Mesendoderm (in vitro differentiated cells): ENCODE measurements around the gene UHRF1.
A peak's percentile ranks its signal among the peaks of the same experiment; 100 is the strongest.

Experiments used
- DNase-seq: peaks from one replicate; pipeline ENCODE4 v3.0.0; 2013
- H2AK5ac ChIP-seq: 2 replicates; pipeline ENCODE4 v1.6.1; 2013; ENCODE audit warnings: low read length, inconsistent platforms
- H2BK120ac ChIP-seq: 2 replicates; pipeline ENCODE4 v1.6.1; 2013; ENCODE audit warnings: low read depth, mild to moderate bottlenecking, low read length, moderate library complexity, mixed read lengths
- H2BK15ac ChIP-seq: replicated peaks from 2 replicates; pipeline ENCODE4 v1.6.1; 2013; ENCODE audit warnings: low read depth, mild to moderate bottlenecking, moderate library complexity
- H2BK5ac ChIP-seq: 2 replicates; pipeline ENCODE4 v1.6.1; 2013; ENCODE audit warnings: low read length, inconsistent platforms
- H3K18ac ChIP-seq: 2 replicates; pipeline ENCODE4 v1.6.1; 2013; ENCODE audit warnings: mild to moderate bottlenecking, low read length, mixed read lengths
- H3K23ac ChIP-seq: one replicate; pipeline ENCODE4 v1.6.1; 2013; ENCODE audit warnings: low read length
- H3K27ac ChIP-seq: 2 replicates; pipeline ENCODE4 v1.5.1; 2013; ENCODE audit warnings: low read depth, mild to moderate bottlenecking, inconsistent platforms, low read length, moderate library complexity
- H3K27me3 ChIP-seq: 2 replicates; pipeline ENCODE4 v1.6.1; 2013; ENCODE audit warnings: low read length, control low read depth, mild to moderate bottlenecking, inconsistent platforms; ENCODE audit not compliant: insufficient read depth, poor library complexity
- H3K36me3 ChIP-seq: 2 replicates; pipeline ENCODE4 v1.6.1; 2013; ENCODE audit warnings: low read length, inconsistent platforms; ENCODE audit not compliant: control insufficient read depth, insufficient read depth
- H3K4ac ChIP-seq: one replicate; pipeline ENCODE4 v1.6.1; 2013; ENCODE audit warnings: low read depth, mild to moderate bottlenecking, low read length, moderate library complexity
- H3K4me1 ChIP-seq: 2 replicates; pipeline ENCODE4 v1.6.1; 2013; ENCODE audit warnings: low read depth, low read length, inconsistent platforms; ENCODE audit not compliant: control insufficient read depth
- H3K4me2 ChIP-seq: 2 replicates; pipeline ENCODE4 v1.6.1; 2013; ENCODE audit warnings: low read length
- H3K4me3 ChIP-seq: 2 replicates; pipeline ENCODE4 v1.5.1; 2013; ENCODE audit warnings: mild to moderate bottlenecking, low read length
- H3K56ac ChIP-seq: one replicate; pipeline ENCODE4 v1.6.1; 2013; ENCODE audit warnings: low read length
- H3K79me1 ChIP-seq: 2 replicates; pipeline ENCODE4 v1.6.1; 2013; ENCODE audit warnings: low read length, inconsistent platforms
- H3K79me2 ChIP-seq: 2 replicates; pipeline ENCODE4 v1.6.1; 2013; ENCODE audit warnings: mild to moderate bottlenecking, low read length; ENCODE audit not compliant: control insufficient read depth, insufficient read depth
- H3K9ac ChIP-seq: 2 replicates; pipeline ENCODE4 v1.6.1; 2013; ENCODE audit warnings: low read length, inconsistent platforms
- H4K5ac ChIP-seq: one replicate; pipeline ENCODE4 v1.6.1; 2013; ENCODE audit warnings: low read length
- H4K8ac ChIP-seq: one replicate; pipeline ENCODE4 v1.6.1; 2013; ENCODE audit warnings: low read depth, mild to moderate bottlenecking, control low read depth, low read length, moderate library complexity
- WGBS: extraction: QIAGEN DNeasy Blood & Tissue Kit; methylation state at CpG from one replicate; pipeline ENCODE4 v1.1.7; 2013; ENCODE audit warnings: low lambda C conversion rate, missing lambda C conversion rate; ENCODE audit not compliant: insufficient coverage; ENCODE audit errors: extremely low coverage; 5-methylcytosine and 5-hydroxymethylcytosine counted together

UHRF1 gene

DNA sequence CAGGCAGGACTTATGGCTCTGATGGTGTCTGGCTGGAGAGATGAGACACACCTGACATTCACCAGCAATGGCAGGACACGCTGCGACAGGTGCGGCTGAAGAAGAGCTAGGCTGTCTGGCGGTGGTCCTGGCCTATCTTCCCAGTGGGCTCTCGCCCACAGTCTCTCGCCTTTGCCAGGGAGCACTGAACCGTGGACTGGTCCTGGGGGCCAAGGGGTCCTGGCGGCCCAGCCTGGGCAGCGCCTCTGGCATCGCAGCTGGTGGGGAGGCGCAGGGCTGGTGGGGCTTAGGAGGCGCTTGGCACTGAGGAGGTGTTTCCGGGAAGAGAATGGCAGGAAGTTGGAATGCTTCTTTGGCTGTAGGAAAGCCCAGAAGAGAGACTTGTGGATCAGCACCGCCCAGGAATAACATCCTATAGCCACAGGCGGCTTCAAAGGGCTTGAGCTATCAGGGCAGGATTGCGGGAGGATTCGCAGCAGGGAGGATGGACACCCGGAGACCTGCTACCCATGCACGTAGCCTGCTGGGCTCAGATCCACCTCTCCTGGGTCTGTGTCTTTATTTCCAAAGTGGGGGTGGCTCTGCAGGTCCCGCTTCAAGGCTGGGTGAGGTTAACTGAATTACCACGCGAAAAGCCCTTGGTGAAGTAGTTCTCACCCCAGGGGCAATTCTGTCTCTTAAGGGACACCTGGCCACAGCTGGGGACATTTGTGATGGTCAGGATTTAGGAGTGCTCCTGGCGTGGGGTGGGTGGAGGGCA lies 74.2 kb downstream of the UHRF1 start:
- H3K79me2 ChIP-seq, result peaks cover 9% of the 10 kb centered on the region
- no peak overlapping the region for H3K4ac ChIP-seq
- no peak overlapping the region for H3K23ac ChIP-seq
- no peak for DNase-seq
- no CpG with 5 or more reads among the region's 23 CpGs for WGBS
- no peak overlapping the region for H3K9ac ChIP-seq
- no peak overlapping the region for H2BK15ac ChIP-seq
- H3K4me3 ChIP-seq, result no peak overlapping the region
- H2BK5ac ChIP-seq, result no peak overlapping the region
- no peaks in the 10 kb centered on the region for H3K4me1 ChIP-seq
- no peak overlapping the region for H3K18ac ChIP-seq
- no peak overlapping the region for H4K8ac ChIP-seq
- H3K79me1 ChIP-seq, result peaks cover 14% of the 10 kb centered on the region
- no peak overlapping the region for H4K5ac ChIP-seq
- no peak overlapping the region for H2BK120ac ChIP-seq
- H3K27ac ChIP-seq, result no peak overlapping the region
- H2AK5ac ChIP-seq, result no peak overlapping the region
- no peaks in the 10 kb centered on the region for H3K36me3 ChIP-seq
- no peaks in the 10 kb centered on the region for H3K27me3 ChIP-seq
- H3K4me2 ChIP-seq, result no peak overlapping the region
- no peak overlapping the region for H3K56ac ChIP-seq

DNA sequence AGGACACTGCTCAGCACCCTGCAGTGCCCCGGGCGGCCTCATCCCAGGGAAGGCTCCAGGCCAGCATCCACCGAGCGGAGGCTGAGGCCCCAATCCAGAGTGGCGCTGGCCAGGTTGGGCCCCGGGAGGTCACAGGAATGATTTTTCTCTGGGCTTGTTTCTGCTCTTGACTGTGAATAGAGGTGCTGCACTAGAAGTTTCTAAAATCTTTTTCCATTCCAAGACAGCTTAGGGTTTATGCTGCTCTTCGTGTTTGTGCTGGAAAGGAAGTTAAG lies 74.7 kb downstream of the UHRF1 start:
- H3K4me1 ChIP-seq, result peaks cover 2% of the 10 kb centered on the region
- peaks cover 15% of the 10 kb centered on the region for H3K79me1 ChIP-seq
- no peak overlapping the region for H3K27ac ChIP-seq
- no peak overlapping the region for H4K8ac ChIP-seq
- H3K27me3 ChIP-seq, result no peaks in the 10 kb centered on the region
- no peak overlapping the region for H3K4me3 ChIP-seq
- H3K9ac ChIP-seq, result no peak overlapping the region
- H3K4ac ChIP-seq, result no peak overlapping the region
- H3K23ac ChIP-seq, result no peak overlapping the region
- H2AK5ac ChIP-seq, result no peak overlapping the region
- no peak overlapping the region for H2BK5ac ChIP-seq
- H3K18ac ChIP-seq, result no peak overlapping the region
- H3K56ac ChIP-seq, result no peak overlapping the region
- H3K4me2 ChIP-seq, result no peak overlapping the region
- no peak for DNase-seq
- H2BK120ac ChIP-seq, result no peak overlapping the region
- H3K79me2 ChIP-seq, result peaks cover 9% of the 10 kb centered on the region
- no peak overlapping the region for H4K5ac ChIP-seq
- H3K36me3 ChIP-seq, result no peaks in the 10 kb centered on the region
- no CpG with 5 or more reads among the region's 7 CpGs for WGBS
- no peak overlapping the region for H2BK15ac ChIP-seq

DNA sequence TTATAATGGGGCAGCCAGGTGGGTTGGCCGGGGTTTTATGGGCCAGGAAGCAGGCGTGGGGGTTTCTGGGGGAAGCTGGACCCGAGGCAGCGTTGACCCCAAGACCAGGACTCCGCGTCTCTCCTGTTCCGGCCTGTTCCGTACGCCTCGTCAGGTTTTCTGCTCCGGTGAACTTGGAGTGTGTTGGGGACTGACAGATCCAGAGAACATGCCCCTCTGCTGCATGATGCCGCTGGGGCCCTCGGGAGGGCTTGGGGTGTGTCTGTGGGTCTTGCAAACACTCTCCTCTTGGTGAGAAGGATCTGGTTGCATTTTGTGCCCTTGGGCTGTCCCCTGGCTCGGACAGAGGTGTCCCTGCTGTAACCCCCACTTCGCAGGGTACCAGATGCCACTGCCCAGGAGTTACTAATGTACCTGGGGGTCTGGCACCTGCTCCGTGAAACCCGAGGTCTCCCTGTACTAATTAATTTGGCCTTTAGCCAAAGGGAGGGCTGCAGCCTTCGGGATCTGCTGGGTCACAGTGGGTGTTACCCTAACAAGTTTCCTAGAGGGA lies 75.2 kb downstream of the UHRF1 start:
- peaks cover 7% of the 10 kb centered on the region for H3K79me2 ChIP-seq
- peaks cover 2% of the 10 kb centered on the region for H3K4me1 ChIP-seq
- no peak overlapping the region for H3K23ac ChIP-seq
- H3K56ac ChIP-seq, result no peak overlapping the region
- DNase-seq, result no peak
- H3K27ac ChIP-seq, result no peak overlapping the region
- no peaks in the 10 kb centered on the region for H3K27me3 ChIP-seq
- no peak overlapping the region for H3K18ac ChIP-seq
- H3K36me3 ChIP-seq, result no peaks in the 10 kb centered on the region
- no peak overlapping the region for H3K4me2 ChIP-seq
- no peak overlapping the region for H2BK15ac ChIP-seq
- peaks cover 12% of the 10 kb centered on the region for H3K79me1 ChIP-seq
- H4K5ac ChIP-seq, result no peak overlapping the region
- no peak overlapping the region for H3K4ac ChIP-seq
- no peak overlapping the region for H2BK120ac ChIP-seq
- no peak overlapping the region for H2BK5ac ChIP-seq
- H3K4me3 ChIP-seq, result no peak overlapping the region
- H2AK5ac ChIP-seq, result no peak overlapping the region
- no peak overlapping the region for H3K9ac ChIP-seq
- no CpG with 5 or more reads among the region's 18 CpGs for WGBS
- H4K8ac ChIP-seq, result no peak overlapping the region

DNA sequence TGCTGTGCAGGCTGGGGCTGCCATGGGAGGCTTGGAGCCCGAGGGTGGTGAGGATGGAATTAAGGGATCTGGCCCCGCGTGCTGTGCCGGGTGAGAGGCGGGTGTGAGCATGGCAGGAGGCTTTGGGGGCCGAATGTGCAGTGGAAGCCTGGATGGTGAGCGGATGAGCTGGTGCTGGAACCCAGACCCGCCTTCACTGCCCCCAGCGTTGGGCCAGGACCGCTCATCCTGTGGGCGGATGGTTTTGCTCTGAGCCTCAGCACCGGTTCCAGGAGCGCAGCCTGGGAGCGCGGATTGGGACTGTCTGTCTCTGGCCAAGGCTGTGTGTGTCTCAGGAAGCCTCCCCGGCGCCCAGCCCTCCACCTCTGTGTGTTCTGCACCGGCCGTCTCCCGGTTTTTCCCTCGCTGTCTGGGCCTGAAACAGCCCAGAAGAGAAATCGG lies 76.3 kb downstream of the UHRF1 start:
- H2BK120ac ChIP-seq, result no peak overlapping the region
- no peak overlapping the region for H4K5ac ChIP-seq
- peaks cover 2% of the 10 kb centered on the region for H3K4me1 ChIP-seq
- no peak overlapping the region for H3K4me2 ChIP-seq
- no peak for DNase-seq
- H3K18ac ChIP-seq, result no peak overlapping the region
- H3K36me3 ChIP-seq, result no peaks in the 10 kb centered on the region
- no peak overlapping the region for H3K23ac ChIP-seq
- H3K4me3 ChIP-seq, result no peak overlapping the region
- H2BK5ac ChIP-seq, result no peak overlapping the region
- H3K79me1 ChIP-seq, result peaks cover 14% of the 10 kb centered on the region
- H3K27ac ChIP-seq, result no peak overlapping the region
- no peak overlapping the region for H3K56ac ChIP-seq
- no peaks in the 10 kb centered on the region for H3K27me3 ChIP-seq
- H3K4ac ChIP-seq, result no peak overlapping the region
- WGBS, result no CpG with 5 or more reads among the region's 22 CpGs
- H2AK5ac ChIP-seq, result no peak overlapping the region
- no peak overlapping the region for H4K8ac ChIP-seq
- peaks cover 5% of the 10 kb centered on the region for H3K79me2 ChIP-seq
- H2BK15ac ChIP-seq, result no peak overlapping the region
- no peak overlapping the region for H3K9ac ChIP-seq

DNA sequence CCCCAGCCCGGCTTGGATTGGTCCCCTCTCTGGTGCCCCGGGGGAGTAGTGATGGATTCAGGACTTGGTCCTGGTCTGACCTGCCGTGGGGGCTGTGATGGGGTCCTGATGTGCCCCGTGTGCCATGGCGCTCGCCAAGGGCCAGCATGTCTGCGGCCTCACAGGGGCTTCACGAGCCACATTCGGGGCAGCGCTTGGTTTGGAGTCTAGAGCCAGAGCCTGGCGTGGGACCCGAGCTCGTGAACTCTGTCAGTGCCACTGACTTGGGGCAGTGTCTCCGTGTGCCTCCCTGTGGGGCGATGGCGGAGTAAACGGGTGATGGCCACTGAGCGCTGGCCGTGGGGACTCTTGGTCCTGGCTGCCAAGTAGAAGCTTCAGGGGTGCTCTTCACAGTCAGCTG lies 76.8 kb downstream of the UHRF1 start:
- WGBS, result no CpG with 5 or more reads among the region's 19 CpGs
- H3K4me3 ChIP-seq, result no peak overlapping the region
- H2AK5ac ChIP-seq, result no peak overlapping the region
- no peak overlapping the region for H3K23ac ChIP-seq
- H3K56ac ChIP-seq, result no peak overlapping the region
- peaks cover 5% of the 10 kb centered on the region for H3K79me2 ChIP-seq
- no peak for DNase-seq
- no peaks in the 10 kb centered on the region for H3K36me3 ChIP-seq
- H4K8ac ChIP-seq, result no peak overlapping the region
- no peak overlapping the region for H4K5ac ChIP-seq
- no peak overlapping the region for H3K4me2 ChIP-seq
- H2BK5ac ChIP-seq, result no peak overlapping the region
- no peak overlapping the region for H3K4ac ChIP-seq
- H3K9ac ChIP-seq, result no peak overlapping the region
- H3K18ac ChIP-seq, result no peak overlapping the region
- no peak overlapping the region for H3K27ac ChIP-seq
- H2BK15ac ChIP-seq, result no peak overlapping the region
- peaks cover 2% of the 10 kb centered on the region for H3K4me1 ChIP-seq
- H3K27me3 ChIP-seq, result no peaks in the 10 kb centered on the region
- no peak overlapping the region for H2BK120ac ChIP-seq
- peaks cover 14% of the 10 kb centered on the region for H3K79me1 ChIP-seq

DNA sequence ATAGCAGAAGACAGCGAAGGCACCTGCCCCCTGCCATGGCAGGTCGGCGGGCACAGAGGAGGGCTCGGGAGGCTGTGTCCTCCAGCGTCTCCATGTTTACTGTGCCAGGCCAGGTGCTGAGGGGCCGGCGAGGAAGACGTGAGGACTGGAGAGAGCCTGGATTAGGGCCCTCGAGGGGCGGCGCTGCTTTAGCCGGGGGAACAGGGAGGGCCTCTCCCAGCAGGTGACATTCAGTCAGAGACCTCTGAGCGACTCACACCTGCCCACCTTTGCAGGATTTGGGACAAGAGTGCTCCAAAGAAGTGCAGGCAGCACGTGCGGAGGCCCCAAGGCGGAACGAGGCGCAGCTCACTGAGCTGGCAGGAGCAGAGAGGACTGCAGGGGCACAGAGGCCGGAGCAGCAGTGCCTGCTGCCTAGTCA lies 77.2 kb downstream of the UHRF1 start:
- no peak overlapping the region for H3K18ac ChIP-seq
- no peak overlapping the region for H3K9ac ChIP-seq
- peaks cover 14% of the 10 kb centered on the region for H3K79me1 ChIP-seq
- no peak overlapping the region for H3K4ac ChIP-seq
- no peak overlapping the region for H2AK5ac ChIP-seq
- no peaks in the 10 kb centered on the region for H3K36me3 ChIP-seq
- H3K4me2 ChIP-seq, result no peak overlapping the region
- H4K8ac ChIP-seq, result no peak overlapping the region
- peaks cover 2% of the 10 kb centered on the region for H3K4me1 ChIP-seq
- no peak overlapping the region for H2BK5ac ChIP-seq
- peak overlapping the region; percentile 6 for H3K23ac ChIP-seq
- WGBS, result no CpG with 5 or more reads among the region's 19 CpGs
- peak overlapping the region; percentile 30 for H3K56ac ChIP-seq
- DNase-seq, result no peak
- H3K27me3 ChIP-seq, result no peaks in the 10 kb centered on the region
- H3K27ac ChIP-seq, result no peak overlapping the region
- no peak overlapping the region for H2BK120ac ChIP-seq
- no peak overlapping the region for H4K5ac ChIP-seq
- peaks cover 5% of the 10 kb centered on the region for H3K79me2 ChIP-seq
- H3K4me3 ChIP-seq, result no peak overlapping the region
- H2BK15ac ChIP-seq, result no peak overlapping the region
